GM23338 (cell line): ENCODE results near the gene CHMP6. TPM values are rescaled to one million over a fixed set of nuclear protein-coding genes. Genes with fewer than 3 reads are reported as not detected.

Source experiments
- ATAC-seq: fragments of 200-7000 bp; cut with Tn5 transposase; 3 replicates; pipeline ENCODE4 v1.9.1; 2020
- DNase-seq: peaks from one replicate; pipeline ENCODE4 v3.0.0-alpha.2; 2015; ENCODE audit warnings: low spot score
- H2AFZ ChIP-seq: fragments of 200-600 bp; sonication (generic); 2 replicates; pipeline ENCODE4 v1.8.0; 2016; ENCODE audit warnings: antibody characterized with exemption, mild to moderate bottlenecking, moderate library complexity
- H3F3A ChIP-seq: fragments of 200-600 bp; sonication (generic); replicated peaks from 2 replicates; pipeline ENCODE4 v1.8.0; 2017; ENCODE audit warnings: antibody characterized with exemption, mixed run types, low read depth
- H3K27ac ChIP-seq: fragments of 200-600 bp; sonication (generic); 2 replicates; pipeline ENCODE4 v1.6.1; 2016; ENCODE audit warnings: low read depth
- H3K27me3 ChIP-seq: fragments of 200-600 bp; sonication (generic); 2 replicates; pipeline ENCODE4 v1.8.0; 2016; ENCODE audit warnings: mild to moderate bottlenecking, mixed run types, moderate library complexity; ENCODE audit not compliant: insufficient read depth
- H3K36me3 ChIP-seq: fragments of 200-600 bp; sonication (generic); 2 replicates; pipeline ENCODE4 v1.8.0; 2016; ENCODE audit warnings: mild to moderate bottlenecking; ENCODE audit not compliant: insufficient read depth
- H3K4me1 ChIP-seq: fragments of 200-600 bp; sonication (generic); 2 replicates; pipeline ENCODE4 v1.8.0; 2016; ENCODE audit warnings: mild to moderate bottlenecking, moderate library complexity; ENCODE audit not compliant: insufficient read depth
- H3K4me2 ChIP-seq: fragments of 200-600 bp; sonication (generic); 2 replicates; pipeline ENCODE4 v1.7.1; 2017; ENCODE audit warnings: mixed run types
- H3K4me3 ChIP-seq: fragments of 200-600 bp; sonication (generic); 2 replicates; pipeline ENCODE4 v1.6.1; 2016; ENCODE audit warnings: mixed run types
- H3K79me2 ChIP-seq: fragments of 200-600 bp; sonication (generic); replicated peaks from 2 replicates; pipeline ENCODE4 v1.8.0; 2017; ENCODE audit warnings: mild to moderate bottlenecking; ENCODE audit not compliant: insufficient read depth
- H3K9me2 ChIP-seq: fragments of 200-600 bp; sonication (generic); 2 replicates; pipeline ENCODE4 v1.8.0; 2017; ENCODE audit not compliant: insufficient read depth
- H4K20me1 ChIP-seq: fragments of 200-600 bp; sonication (generic); replicated peaks from 2 replicates; pipeline ENCODE4 v1.8.0; 2017; ENCODE audit warnings: mild to moderate bottlenecking; ENCODE audit not compliant: insufficient read depth
- H3K27ac Mint-ChIP-seq: 2 replicates; pipeline ENCODE4 v1.8.0; 2020; ENCODE audit warnings: inconsistent platforms, mild to moderate bottlenecking, moderate library complexity, mixed read lengths
- H3K27me3 Mint-ChIP-seq: 3 replicates; pipeline ENCODE4 v1.8.0; 2022; ENCODE audit warnings: low read depth, mild to moderate bottlenecking, moderate library complexity, mixed read lengths, inconsistent platforms; ENCODE audit not compliant: insufficient read depth, poor library complexity
- H3K36me3 Mint-ChIP-seq: 3 replicates; pipeline ENCODE4 v1.8.0; 2021; ENCODE audit warnings: low read depth, mild to moderate bottlenecking, inconsistent platforms, moderate library complexity, mixed read lengths
- H3K4me1 Mint-ChIP-seq: 3 replicates; pipeline ENCODE4 v1.8.0; 2020; ENCODE audit warnings: mild to moderate bottlenecking, inconsistent platforms, mixed read lengths
- H3K4me3 Mint-ChIP-seq: 3 replicates; pipeline ENCODE4 v1.8.0; 2021; ENCODE audit warnings: moderate library complexity, mild to moderate bottlenecking, inconsistent platforms, mixed read lengths
- H3K9me3 Mint-ChIP-seq: 3 replicates; pipeline ENCODE4 v1.8.0; 2020; ENCODE audit warnings: moderate library complexity, mild to moderate bottlenecking, inconsistent platforms, mixed read lengths
- CTCF ChIP-seq, 2 experiments: fragments of 200-600 bp in 1 of 2; sonication (generic) in 1 of 2; conservative IDR thresholded peaks; 2 replicates each; pipeline versions ENCODE4 v1.5.1 to v1.6.1; 2016 to 2017; ENCODE audit warnings: antibody characterized with exemption in 2 of 2, low read depth in 2 of 2, mild to moderate bottlenecking in 2 of 2, moderate library complexity in 1 of 2
- ETS1 ChIP-seq: IDR thresholded peaks from 2 replicates; pipeline ENCODE4 v1.6.1; 2016; ENCODE audit warnings: antibody characterized with exemption
- EZH2phosphoT487 ChIP-seq: fragments of 200-600 bp; sonication (generic); IDR thresholded peaks from one replicate; pipeline ENCODE4 v1.8.1; 2018; ENCODE audit warnings: antibody characterized with exemption; ENCODE audit not compliant: unreplicated experiment
- NANOG ChIP-seq: IDR thresholded peaks from 2 replicates; pipeline ENCODE4 v1.6.1; 2016; ENCODE audit warnings: antibody characterized with exemption, borderline replicate concordance
- REST ChIP-seq: IDR thresholded peaks from one replicate; pipeline ENCODE4 v1.6.1; 2018; ENCODE audit warnings: antibody characterized with exemption; ENCODE audit not compliant: unreplicated experiment
- STAT1 ChIP-seq: IDR thresholded peaks from one replicate; pipeline ENCODE4 v1.6.1; 2016; ENCODE audit warnings: antibody characterized with exemption; ENCODE audit not compliant: unreplicated experiment
- polyA plus RNA-seq: library from polyadenylated mRNA; unstranded; fragments of >200 nt; fragmentation: Nextera tagmentation; extraction: Ambion mirVana; gene quantifications from 2 replicates; pipeline ENCODE4 v1.2.1, GENCODE V29; 2016
- total RNA-seq: library from RNA; depleted of rRNA; stranded (reverse); fragments of >200 nt; shearing (Covaris generic); gene quantifications from 2 replicates; pipeline ENCODE4 v1.2.3, GENCODE V29; 2014

The CHMP6 gene
- total and polyA plus RNA-seq, 2 experiments from 2014 or later, result 12.3 to 14.0 TPM

- TF ChIP-seq REST (no peak), NANOG (no peak)
Measured at GRCh38 chr17:80999536-81000333, 8.1 kb downstream of the CHMP6 start (continued).

- ATAC-seq (no peak), DNase-seq (no peak)
- Mint-ChIP-seq H3K4me3 (no peak overlapping the region), H3K27me3 (peaks cover 30% of the 10 kb centered on the region), H3K4me1 (peaks cover 3% of the 10 kb centered on the region), H3K27ac (no peak overlapping the region), H3K9me3 (no peaks in the 10 kb centered on the region), H3K36me3 (peaks cover 8% of the 10 kb centered on the region; the same call in 1 of the 3 replicates)
- no peaks in the 10 kb centered on the region for H3K79me2 ChIP-seq
- no peaks in the 10 kb centered on the region for H4K20me1 ChIP-seq
- H3K36me3 ChIP-seq, result no peaks in the 10 kb centered on the region
- no peak overlapping the region for H3K27ac ChIP-seq
- TF ChIP-seq STAT1 (no peak), CTCF (conservative IDR thresholded peaks at IDR 0.05; ENCODE audit: low read depth in 2 of 2) (no peak), REST (no peak), EZH2phosphoT487 (no peak), ETS1 (no peak), NANOG (no peak)
- peaks cover 25% of the 10 kb centered on the region for H3K27me3 ChIP-seq
- 0 out of 2 replicates have a peak, but pooled peaks cover 5% of the 10 kb centered on the region for H3F3A ChIP-seq
- no peaks in the 10 kb centered on the region for H3K9me2 ChIP-seq
- H3K4me2 ChIP-seq, result no peak overlapping the region
- H2AFZ ChIP-seq, result no peak overlapping the region
- H3K4me3 ChIP-seq, result no peak overlapping the region
- H3K4me1 ChIP-seq, result no peaks in the 10 kb centered on the region
Measured at GRCh38 chr17:81000334-81000630, 8.6 kb downstream of the CHMP6 start.
